HepG2 (cell line): ENCODE measurements around the gene TMC8. TPM values are rescaled to one million over a fixed set of nuclear protein-coding genes. Genes with fewer than 3 reads are reported as not detected.

Experiments
- HDAC1 ChIP-seq: sonication (generic); formaldehyde crosslinking; IDR thresholded peaks from 2 replicates; pipeline ENCODE4 v1.5.1; 2020; ENCODE audit warnings: mild to moderate bottlenecking, missing genetic modification reagents
- JUND ChIP-seq: sonication (generic); formaldehyde crosslinking; IDR thresholded peaks from 2 replicates; pipeline ENCODE4 v1.8.0; 2022; ENCODE audit warnings: mild to moderate bottlenecking, missing genetic modification reagents
- KDM3A ChIP-seq: IDR thresholded peaks from 2 replicates; pipeline ENCODE4 v1.6.1; 2018; ENCODE audit warnings: low read depth, missing compliant biosample characterization
- MED1 ChIP-seq: sonication (generic); formaldehyde crosslinking; IDR thresholded peaks from 2 replicates; pipeline ENCODE4 v1.4.0; 2020; ENCODE audit warnings: missing genetic modification reagents
- MYNN ChIP-seq: sonication (generic); formaldehyde crosslinking; IDR thresholded peaks from 2 replicates; pipeline ENCODE4 v1.4.0; 2020; ENCODE audit warnings: mild to moderate bottlenecking, low read depth, missing genetic modification reagents
- NCOR1 ChIP-seq: fragments of 200-600 bp; sonication (generic); IDR thresholded peaks from 2 replicates; pipeline ENCODE4 v1.7.0; 2017; ENCODE audit warnings: antibody characterized with exemption, low read length, borderline replicate concordance
- NR1H2 ChIP-seq: sonication (generic); formaldehyde crosslinking; IDR thresholded peaks from 2 replicates; pipeline ENCODE4 v1.8.1; 2022; ENCODE audit warnings: low read depth, missing genetic modification reagents, borderline replicate concordance
- NR2C2 ChIP-seq: sonication (generic); formaldehyde crosslinking; IDR thresholded peaks from 2 replicates; pipeline ENCODE4 v1.4.0; 2020; ENCODE audit warnings: missing genetic modification reagents, mild to moderate bottlenecking, moderate library complexity, borderline replicate concordance
- SMC3 ChIP-seq: IDR thresholded peaks from 2 replicates; pipeline ENCODE4 v1.6.1; 2011; ENCODE audit warnings: low read length, improper control_type of control experiment
- TOPORS ChIP-seq: sonication (generic); formaldehyde crosslinking; IDR thresholded peaks from 2 replicates; pipeline ENCODE4 v1.8.0; 2023; ENCODE audit warnings: mild to moderate bottlenecking, missing genetic modification reagents
- YEATS2 ChIP-seq: sonication (generic); formaldehyde crosslinking; IDR thresholded peaks from 2 replicates; pipeline ENCODE4 v1.4.0; 2020; ENCODE audit warnings: missing genetic modification reagents, borderline replicate concordance
- ZC3H4 ChIP-seq: sonication (generic); formaldehyde crosslinking; IDR thresholded peaks from 2 replicates; pipeline ENCODE4 v1.4.0; 2020; ENCODE audit warnings: missing genetic modification reagents, borderline replicate concordance
- ZMYM2 ChIP-seq: sonication (generic); formaldehyde crosslinking; IDR thresholded peaks from 2 replicates; pipeline ENCODE4 v1.8.0; 2022; ENCODE audit warnings: mild to moderate bottlenecking, missing genetic modification reagents
- ZNF143 ChIP-seq: sonication (generic); formaldehyde crosslinking; IDR thresholded peaks from 2 replicates; pipeline ENCODE4 v1.4.0; 2020; ENCODE audit warnings: missing genetic modification reagents
- ZNF558 ChIP-seq: sonication (generic); formaldehyde crosslinking; IDR thresholded peaks from 2 replicates; pipeline ENCODE4 v1.9.0; 2022; ENCODE audit warnings: mild to moderate bottlenecking, missing genetic modification reagents, borderline replicate concordance
- ZNF572 ChIP-seq: sonication (generic); formaldehyde crosslinking; IDR thresholded peaks from 2 replicates; pipeline ENCODE4 v1.5.1; 2020; ENCODE audit warnings: mild to moderate bottlenecking, missing genetic modification reagents
- ZNF678 ChIP-seq: sonication (generic); formaldehyde crosslinking; IDR thresholded peaks from 2 replicates; pipeline ENCODE4 v1.4.0; 2020; ENCODE audit warnings: mild to moderate bottlenecking, missing genetic modification reagents
- ZNF766 ChIP-seq: sonication (generic); formaldehyde crosslinking; IDR thresholded peaks from 2 replicates; pipeline ENCODE4 v1.5.0; 2020; ENCODE audit warnings: missing genetic modification reagents, borderline replicate concordance
- polyA plus RNA-seq, 8 experiments: library from polyadenylated mRNA; depleted of rRNA in 3 of 8; stranded (reverse) in 7 of 8; unstranded in 1 of 8; fragments of >200 nt; fragmentation: Illumina TruSeq in 4 of 8; extraction: Trizol in 4 of 8; gene quantifications; 2 replicates each; pipeline versions ENCODE4 v1.2.1 to v1.2.3, GENCODE V29; 2011 to 2016; ENCODE audit warnings: low read depth in 4 of 8, missing spikeins in 1 of 8, mixed read lengths in 1 of 8; ENCODE audit not compliant: insufficient read depth in 1 of 8
- total RNA-seq, 5 experiments: library from RNA; depleted of rRNA; stranded (reverse); fragments of >200 nt; fragmentation: Illumina TruSeq; extraction: Trizol; gene quantifications; 2 replicates each; pipeline ENCODE4 v1.2.3, GENCODE V29; 2016; ENCODE audit warnings: low read depth in 1 of 5
- TF ChIP-seq, protein P1 (sequence below): sonication (generic); formaldehyde crosslinking; IDR thresholded peaks from 2 replicates; pipeline ENCODE4 v1.5.0; 2020; ENCODE audit warnings: mild to moderate bottlenecking, missing genetic modification reagents, moderate library complexity
- TF ChIP-seq, protein P2 (sequence below): sonication (generic); formaldehyde crosslinking; IDR thresholded peaks from 2 replicates; pipeline ENCODE4 v1.4.0; 2020; ENCODE audit warnings: missing genetic modification reagents
- TF ChIP-seq, protein P3 (sequence below): sonication (generic); formaldehyde crosslinking; IDR thresholded peaks from 2 replicates; pipeline ENCODE4 v1.8.1; 2023; ENCODE audit warnings: mild to moderate bottlenecking, inconsistent platforms, moderate library complexity, missing genetic modification reagents, borderline replicate concordance

The TMC8 gene
- total and polyA plus RNA-seq, 2 of the 13 experiments (the other 11 are each of a cell fraction or from before 2014, with no cell fraction given) = 0.53 to 7.8 TPM

DNA sequence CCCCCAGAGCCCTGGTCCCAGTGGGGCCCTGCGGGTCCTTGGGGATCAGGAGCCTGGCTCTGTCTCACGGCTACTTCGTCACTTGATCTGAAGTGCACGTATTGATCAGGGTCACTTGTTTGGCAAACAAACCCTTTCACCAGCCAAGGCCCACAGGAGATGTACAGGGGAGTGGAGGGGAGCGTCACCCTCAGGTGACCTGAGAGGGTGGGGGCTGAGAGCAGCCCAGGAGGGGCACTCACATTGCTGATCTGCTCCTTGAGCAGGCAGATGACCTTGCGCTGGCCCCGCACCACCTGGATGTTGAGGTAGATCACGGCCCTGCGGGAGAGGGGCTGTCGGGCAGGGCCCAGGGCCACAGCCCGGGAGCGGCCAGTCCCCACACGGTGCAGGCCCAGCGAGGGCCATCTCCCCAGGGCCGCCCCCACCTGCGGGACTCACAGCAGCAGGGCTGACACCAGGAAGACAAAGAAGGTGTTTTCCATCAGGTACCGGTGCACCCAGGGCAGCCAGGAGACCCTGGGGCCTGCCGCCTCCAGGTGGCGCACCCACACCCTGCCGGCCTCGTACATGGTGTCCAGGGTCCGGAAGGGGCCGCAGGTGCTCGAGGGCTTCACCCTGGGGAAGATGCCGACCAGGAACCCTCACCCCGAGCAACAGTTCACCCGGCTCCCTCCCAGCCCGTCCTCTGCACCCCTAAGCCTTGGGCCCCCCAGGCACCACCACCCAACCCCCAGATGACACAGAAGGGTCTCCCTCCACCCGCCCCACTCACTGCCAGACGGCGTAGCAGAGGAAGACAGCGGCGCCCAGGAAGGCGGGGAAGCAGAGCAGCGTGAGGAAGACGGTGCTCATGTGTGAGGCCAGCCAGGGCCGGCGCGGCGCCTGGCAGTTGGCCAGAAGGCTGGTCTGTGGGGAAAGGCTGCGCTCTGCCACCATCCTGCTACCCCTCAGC, 13.3 kb upstream of the TMC8 start (continued):
- TF ChIP-seq, protein P1, sequence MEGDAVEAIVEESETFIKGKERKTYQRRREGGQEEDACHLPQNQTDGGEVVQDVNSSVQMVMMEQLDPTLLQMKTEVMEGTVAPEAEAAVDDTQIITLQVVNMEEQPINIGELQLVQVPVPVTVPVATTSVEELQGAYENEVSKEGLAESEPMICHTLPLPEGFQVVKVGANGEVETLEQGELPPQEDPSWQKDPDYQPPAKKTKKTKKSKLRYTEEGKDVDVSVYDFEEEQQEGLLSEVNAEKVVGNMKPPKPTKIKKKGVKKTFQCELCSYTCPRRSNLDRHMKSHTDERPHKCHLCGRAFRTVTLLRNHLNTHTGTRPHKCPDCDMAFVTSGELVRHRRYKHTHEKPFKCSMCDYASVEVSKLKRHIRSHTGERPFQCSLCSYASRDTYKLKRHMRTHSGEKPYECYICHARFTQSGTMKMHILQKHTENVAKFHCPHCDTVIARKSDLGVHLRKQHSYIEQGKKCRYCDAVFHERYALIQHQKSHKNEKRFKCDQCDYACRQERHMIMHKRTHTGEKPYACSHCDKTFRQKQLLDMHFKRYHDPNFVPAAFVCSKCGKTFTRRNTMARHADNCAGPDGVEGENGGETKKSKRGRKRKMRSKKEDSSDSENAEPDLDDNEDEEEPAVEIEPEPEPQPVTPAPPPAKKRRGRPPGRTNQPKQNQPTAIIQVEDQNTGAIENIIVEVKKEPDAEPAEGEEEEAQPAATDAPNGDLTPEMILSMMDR (CRISPR knock-in tag) = peak; percentile 92
- peak; percentile 15; the same call in 1 of the 2 replicates for TF ChIP-seq SMC3
- TF ChIP-seq ZC3H4 (CRISPR knock-in tag) = no peak
- TF ChIP-seq ZNF678 = 0 out of 2 replicates have a peak, but pooled peaks have one; percentile 26
- no peak for TF ChIP-seq NR1H2
- TF ChIP-seq TOPORS = no peak
- no peak for TF ChIP-seq ZNF143 (CRISPR knock-in tag)
- TF ChIP-seq, protein P2, sequence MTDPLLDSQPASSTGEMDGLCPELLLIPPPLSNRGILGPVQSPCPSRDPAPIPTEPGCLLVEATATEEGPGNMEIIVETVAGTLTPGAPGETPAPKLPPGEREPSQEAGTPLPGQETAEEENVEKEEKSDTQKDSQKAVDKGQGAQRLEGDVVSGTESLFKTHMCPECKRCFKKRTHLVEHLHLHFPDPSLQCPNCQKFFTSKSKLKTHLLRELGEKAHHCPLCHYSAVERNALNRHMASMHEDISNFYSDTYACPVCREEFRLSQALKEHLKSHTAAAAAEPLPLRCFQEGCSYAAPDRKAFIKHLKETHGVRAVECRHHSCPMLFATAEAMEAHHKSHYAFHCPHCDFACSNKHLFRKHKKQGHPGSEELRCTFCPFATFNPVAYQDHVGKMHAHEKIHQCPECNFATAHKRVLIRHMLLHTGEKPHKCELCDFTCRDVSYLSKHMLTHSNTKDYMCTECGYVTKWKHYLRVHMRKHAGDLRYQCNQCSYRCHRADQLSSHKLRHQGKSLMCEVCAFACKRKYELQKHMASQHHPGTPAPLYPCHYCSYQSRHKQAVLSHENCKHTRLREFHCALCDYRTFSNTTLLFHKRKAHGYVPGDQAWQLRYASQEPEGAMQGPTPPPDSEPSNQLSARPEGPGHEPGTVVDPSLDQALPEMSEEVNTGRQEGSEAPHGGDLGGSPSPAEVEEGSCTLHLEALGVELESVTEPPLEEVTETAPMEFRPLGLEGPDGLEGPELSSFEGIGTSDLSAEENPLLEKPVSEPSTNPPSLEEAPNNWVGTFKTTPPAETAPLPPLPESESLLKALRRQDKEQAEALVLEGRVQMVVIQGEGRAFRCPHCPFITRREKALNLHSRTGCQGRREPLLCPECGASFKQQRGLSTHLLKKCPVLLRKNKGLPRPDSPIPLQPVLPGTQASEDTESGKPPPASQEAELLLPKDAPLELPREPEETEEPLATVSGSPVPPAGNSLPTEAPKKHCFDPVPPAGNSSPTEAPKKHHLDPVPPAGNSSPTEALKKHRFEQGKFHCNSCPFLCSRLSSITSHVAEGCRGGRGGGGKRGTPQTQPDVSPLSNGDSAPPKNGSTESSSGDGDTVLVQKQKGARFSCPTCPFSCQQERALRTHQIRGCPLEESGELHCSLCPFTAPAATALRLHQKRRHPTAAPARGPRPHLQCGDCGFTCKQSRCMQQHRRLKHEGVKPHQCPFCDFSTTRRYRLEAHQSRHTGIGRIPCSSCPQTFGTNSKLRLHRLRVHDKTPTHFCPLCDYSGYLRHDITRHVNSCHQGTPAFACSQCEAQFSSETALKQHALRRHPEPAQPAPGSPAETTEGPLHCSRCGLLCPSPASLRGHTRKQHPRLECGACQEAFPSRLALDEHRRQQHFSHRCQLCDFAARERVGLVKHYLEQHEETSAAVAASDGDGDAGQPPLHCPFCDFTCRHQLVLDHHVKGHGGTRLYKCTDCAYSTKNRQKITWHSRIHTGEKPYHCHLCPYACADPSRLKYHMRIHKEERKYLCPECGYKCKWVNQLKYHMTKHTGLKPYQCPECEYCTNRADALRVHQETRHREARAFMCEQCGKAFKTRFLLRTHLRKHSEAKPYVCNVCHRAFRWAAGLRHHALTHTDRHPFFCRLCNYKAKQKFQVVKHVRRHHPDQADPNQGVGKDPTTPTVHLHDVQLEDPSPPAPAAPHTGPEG (CRISPR knock-in tag) = no peak
- no peak for TF ChIP-seq ZNF766
- TF ChIP-seq MYNN (CRISPR knock-in tag) = no peak
- TF ChIP-seq KDM3A (CRISPR knock-in tag) = no peak
- TF ChIP-seq NCOR1 = no peak
- TF ChIP-seq, protein P3, sequence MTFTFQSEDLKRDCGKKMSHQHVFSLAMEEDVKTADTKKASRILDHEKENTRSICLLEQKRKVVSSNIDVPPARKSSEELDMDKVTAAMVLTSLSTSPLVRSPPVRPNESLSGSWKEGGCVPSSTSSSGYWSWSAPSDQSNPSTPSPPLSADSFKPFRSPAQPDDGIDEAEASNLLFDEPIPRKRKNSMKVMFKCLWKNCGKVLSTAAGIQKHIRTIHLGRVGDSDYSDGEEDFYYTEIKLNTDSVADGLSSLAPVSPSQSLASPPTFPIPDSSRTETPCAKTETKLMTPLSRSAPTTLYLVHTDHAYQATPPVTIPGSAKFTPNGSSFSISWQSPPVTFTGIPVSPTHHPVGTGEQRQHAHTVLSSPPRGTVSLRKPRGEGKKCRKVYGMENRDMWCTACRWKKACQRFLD (CRISPR knock-in tag) = 0 out of 2 replicates have a peak, but pooled peaks have one; percentile 2
- no peak for TF ChIP-seq ZMYM2 (CRISPR knock-in tag)
- no peak for TF ChIP-seq YEATS2 (CRISPR knock-in tag)
- peak; percentile 78 for TF ChIP-seq HDAC1
- TF ChIP-seq ZNF572 = 0 out of 2 replicates have a peak, but pooled peaks have one; percentile 34
- TF ChIP-seq JUND (CRISPR knock-in tag) = no peak
- peak; percentile 42; the same call in 1 of the 2 replicates for TF ChIP-seq MED1 (CRISPR knock-in tag)
- peak; percentile 61 for TF ChIP-seq NR2C2 (CRISPR knock-in tag)
- peak; percentile 33; the same call in 1 of the 2 replicates for TF ChIP-seq ZNF558
